ENCODE results near the gene GREB1L.

- TF ChIP-seq CTCF (IDR thresholded peaks at IDR 0.05; ENCODE audit: low read length): no peak
- no peak for TF ChIP-seq EZH2 (optimal IDR thresholded peaks at IDR 0.05; ENCODE audit: low read depth, low read length)
Observed at GRCh38 chr18:21391074-21391673, 149.1 kb downstream of the GREB1L start.
